DND-41 (cell line): ENCODE data around the gene AOPEP.

Source experiments
- EZH2 ChIP-seq: IDR thresholded peaks from 3 replicates; pipeline ENCODE4 v1.6.1; 2012; ENCODE audit warnings: borderline replicate concordance, low read depth, mild to moderate bottlenecking, moderate library complexity, low read length, inconsistent platforms; ENCODE audit not compliant: severe bottlenecking
- TF ChIP-seq, protein P1 (sequence below): IDR thresholded peaks from 2 replicates; pipeline ENCODE4 v1.5.1; 2012; ENCODE audit warnings: borderline replicate concordance, low read length, moderate library complexity, mild to moderate bottlenecking; ENCODE audit not compliant: poor library complexity, severe bottlenecking; ENCODE audit errors: extremely low read depth

GRCh38 chr9:94823710-94824109 is 97.2 kb downstream of the AOPEP start:
- no peak for TF ChIP-seq EZH2
- TF ChIP-seq, protein P1, sequence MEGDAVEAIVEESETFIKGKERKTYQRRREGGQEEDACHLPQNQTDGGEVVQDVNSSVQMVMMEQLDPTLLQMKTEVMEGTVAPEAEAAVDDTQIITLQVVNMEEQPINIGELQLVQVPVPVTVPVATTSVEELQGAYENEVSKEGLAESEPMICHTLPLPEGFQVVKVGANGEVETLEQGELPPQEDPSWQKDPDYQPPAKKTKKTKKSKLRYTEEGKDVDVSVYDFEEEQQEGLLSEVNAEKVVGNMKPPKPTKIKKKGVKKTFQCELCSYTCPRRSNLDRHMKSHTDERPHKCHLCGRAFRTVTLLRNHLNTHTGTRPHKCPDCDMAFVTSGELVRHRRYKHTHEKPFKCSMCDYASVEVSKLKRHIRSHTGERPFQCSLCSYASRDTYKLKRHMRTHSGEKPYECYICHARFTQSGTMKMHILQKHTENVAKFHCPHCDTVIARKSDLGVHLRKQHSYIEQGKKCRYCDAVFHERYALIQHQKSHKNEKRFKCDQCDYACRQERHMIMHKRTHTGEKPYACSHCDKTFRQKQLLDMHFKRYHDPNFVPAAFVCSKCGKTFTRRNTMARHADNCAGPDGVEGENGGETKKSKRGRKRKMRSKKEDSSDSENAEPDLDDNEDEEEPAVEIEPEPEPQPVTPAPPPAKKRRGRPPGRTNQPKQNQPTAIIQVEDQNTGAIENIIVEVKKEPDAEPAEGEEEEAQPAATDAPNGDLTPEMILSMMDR, result no peak
